Immature natural killer cell (primary cell): ENCODE results near the gene HLCS. TPM values are rescaled to one million over a fixed set of nuclear protein-coding genes. Genes with fewer than 3 reads are reported as not detected.

Source experiments
- DNase-seq, 3 donors: peaks; one replicate each; pipeline ENCODE4 v3.0.0; 2022; ENCODE audit warnings: mixed read lengths in 1 of 3
- H3K27ac Mint-ChIP-seq, 6 donors: one replicate each; pipeline ENCODE4 v1.8.0; 2020; ENCODE audit warnings: mixed read lengths in 6 of 6, mild to moderate bottlenecking in 5 of 6, inconsistent platforms in 4 of 6, moderate library complexity in 3 of 6
- H3K27me3 Mint-ChIP-seq, 3 donors: one replicate each; pipeline ENCODE4 v1.8.0; 2020 to 2021; ENCODE audit warnings: low read depth in 3 of 3, mild to moderate bottlenecking in 3 of 3, mixed read lengths in 3 of 3, moderate library complexity in 3 of 3, inconsistent platforms in 1 of 3
- H3K36me3 Mint-ChIP-seq, 3 donors: one replicate each; pipeline ENCODE4 v1.8.0; 2020; ENCODE audit warnings: mixed read lengths in 3 of 3, inconsistent platforms in 2 of 3, mild to moderate bottlenecking in 2 of 3
- H3K4me1 Mint-ChIP-seq, 2 donors: one replicate each; pipeline ENCODE4 v1.8.0; 2020; ENCODE audit warnings: inconsistent platforms in 2 of 2, mild to moderate bottlenecking in 2 of 2, mixed read lengths in 2 of 2, moderate library complexity in 1 of 2
- H3K4me3 Mint-ChIP-seq, 5 donors: one replicate each; pipeline ENCODE4 v1.8.0; 2020; ENCODE audit warnings: mild to moderate bottlenecking in 5 of 5, mixed read lengths in 5 of 5, inconsistent platforms in 3 of 5, moderate library complexity in 3 of 5
- H3K9me3 Mint-ChIP-seq, 6 donors: one replicate each; pipeline ENCODE4 v1.8.0; 2020; ENCODE audit warnings: mild to moderate bottlenecking in 6 of 6, mixed read lengths in 6 of 6, inconsistent platforms in 4 of 6, moderate library complexity in 3 of 6
- polyA plus RNA-seq, 3 donors: library from polyadenylated mRNA; unstranded; fragments of 300-500 nt; fragmentation: Illumina TruSeq; gene quantifications; one replicate each; pipeline ENCODE4 v1.2.3, GENCODE V29; 2021

Gene HLCS
- polyA plus RNA-seq, 3 donors from 2014 or later: 12.6 to 15.7 (median 15.5) TPM

GRCh38 chr21:36703626-36704280, 262.7 kb downstream of the HLCS start:
- no peak overlapping the region for H3K27ac Mint-ChIP-seq
- peaks cover 0 to 7% (median 0%) of the 10 kb centered on the region in 3 donors for H3K36me3 Mint-ChIP-seq
- H3K4me1 Mint-ChIP-seq: peaks cover 17 to 18% of the 10 kb centered on the region in 2 donors
- H3K9me3 Mint-ChIP-seq: no peaks in the 10 kb centered on the region
- no peak for DNase-seq
- H3K27me3 Mint-ChIP-seq: peaks cover 22 to 41% (median 35%) of the 10 kb centered on the region in 3 donors
- H3K4me3 Mint-ChIP-seq: no peak overlapping the region

- Mint-ChIP-seq H3K4me1 (peaks cover 17 to 18% of the 10 kb centered on the region in 2 donors), H3K4me3 (no peak overlapping the region), H3K27ac (no peak overlapping the region), H3K9me3 (no peaks in the 10 kb centered on the region), H3K36me3 (peaks cover 0 to 7% (median 0%) of the 10 kb centered on the region in 3 donors), H3K27me3 (peaks cover 18 to 37% (median 32%) of the 10 kb centered on the region in 3 donors)
- DNase-seq: no peak
Observed at GRCh38 chr21:36703123-36703522, 263.3 kb downstream of the HLCS start.

DNA sequence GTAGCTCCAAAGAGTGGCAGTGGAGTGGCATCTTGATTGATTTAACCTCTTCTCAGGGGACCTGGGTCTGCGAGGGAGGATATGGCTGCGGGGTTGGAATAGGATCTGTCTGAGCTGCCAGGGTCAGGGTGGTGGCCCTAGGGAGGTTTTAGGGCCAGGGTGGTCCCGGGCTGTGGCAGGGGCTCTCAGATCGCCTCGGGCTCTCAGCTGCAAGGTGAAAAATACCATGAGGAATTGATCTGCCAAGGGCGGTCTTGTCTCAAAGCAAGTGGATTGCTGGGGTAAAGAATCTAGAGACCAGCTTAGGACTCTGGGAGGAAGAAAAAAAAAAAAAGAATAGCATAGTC, 263.9 kb downstream of the HLCS start:
- no peak for DNase-seq
- peaks cover 0 to 7% (median 0%) of the 10 kb centered on the region in 3 donors for H3K36me3 Mint-ChIP-seq
- H3K4me3 Mint-ChIP-seq: peak overlapping the region in 1 of 5 donors; percentile 0
- H3K27ac Mint-ChIP-seq: no peak overlapping the region
- H3K27me3 Mint-ChIP-seq: peaks cover 18 to 37% (median 32%) of the 10 kb centered on the region in 3 donors
- H3K9me3 Mint-ChIP-seq: no peaks in the 10 kb centered on the region
- H3K4me1 Mint-ChIP-seq: peaks cover 17 to 18% of the 10 kb centered on the region in 2 donors

DNA sequence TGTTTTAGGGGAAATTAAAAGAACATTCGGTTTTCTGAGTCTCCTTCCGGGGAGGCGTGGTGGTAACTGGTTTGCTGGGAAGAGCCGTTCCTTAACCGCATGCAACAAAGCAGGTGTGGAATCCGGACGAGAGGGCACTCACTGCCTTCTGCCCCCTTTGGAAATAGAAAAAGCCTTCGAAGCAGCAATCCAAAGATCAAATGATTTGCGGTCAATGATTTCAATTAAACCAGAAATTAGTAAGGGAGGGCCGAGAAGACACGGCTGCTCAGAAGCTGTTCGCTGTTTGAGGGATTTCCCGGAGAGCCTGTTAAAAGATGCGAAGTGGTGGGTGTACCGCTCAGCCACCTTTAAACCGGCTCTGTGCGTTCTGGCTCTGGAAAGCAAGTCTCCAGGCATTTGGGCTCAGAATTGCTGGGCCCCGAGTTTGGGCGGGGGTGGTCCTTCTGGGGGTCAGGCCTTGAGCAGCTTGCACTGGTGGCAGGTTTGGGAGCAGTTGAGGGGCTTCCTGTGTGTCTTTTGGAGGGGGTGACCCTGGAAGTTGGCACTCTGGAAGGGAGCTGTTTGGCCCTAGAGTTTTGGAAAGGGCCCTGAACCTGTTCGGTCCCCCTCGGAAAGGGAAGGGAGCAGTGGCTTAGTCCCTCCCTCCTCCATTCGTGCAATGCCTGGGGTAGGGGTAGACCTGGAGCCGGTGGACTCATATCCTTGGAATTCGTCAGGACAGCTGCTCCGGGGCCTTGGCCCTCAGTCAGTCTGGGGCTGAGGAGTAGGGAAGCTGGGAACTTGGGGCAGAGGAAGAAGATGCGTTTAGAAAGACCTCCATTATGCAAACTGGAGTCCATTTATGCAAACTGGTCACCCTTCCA, 264.5 kb downstream of the HLCS start:
- Mint-ChIP-seq H3K9me3 (no peaks in the 10 kb centered on the region), H3K4me1 (peaks cover 17% of the 10 kb centered on the region in 2 donors), H3K36me3 (peaks cover 0 to 7% (median 0%) of the 10 kb centered on the region in 3 donors), H3K27ac (no peak overlapping the region), H3K4me3 (peak overlapping the region in 1 of 5 donors; percentile 13), H3K27me3 (peaks cover 18 to 37% (median 27%) of the 10 kb centered on the region in 3 donors)
- DNase-seq: no peak

- H3K27me3 Mint-ChIP-seq: peaks cover 16 to 35% (median 29%) of the 10 kb centered on the region in 3 donors
- no peaks in the 10 kb centered on the region for H3K9me3 Mint-ChIP-seq
- no peak overlapping the region for H3K27ac Mint-ChIP-seq
- H3K4me3 Mint-ChIP-seq: peak overlapping the region in 1 of 5 donors; percentile 13
- H3K36me3 Mint-ChIP-seq: no peaks in the 10 kb centered on the region
- DNase-seq: no peak
- peaks cover 9% of the 10 kb centered on the region in 2 donors for H3K4me1 Mint-ChIP-seq
Observed at GRCh38 chr21:36700971-36701755, 265.3 kb downstream of the HLCS start.

Other genes starting within 250 kb of the HLCS start
- gene RIPPLY3, start 40.0 kb upstream of the HLCS start, polyA plus RNA-seq: not detected
- gene PIGP, start 106.4 kb upstream of the HLCS start, polyA plus RNA-seq: 10 to 100 TPM; 15.4 to 31.7 (median 26.6) TPM
- 10 to 100 TPM; 26.9 to 67.8 (median 31.2) TPM for gene TTC3, start 106.6 kb upstream of the HLCS start, polyA plus RNA-seq